ENCODE results near the gene INHBA. TPM values are rescaled to one million over a fixed set of nuclear protein-coding genes. Genes with fewer than 3 reads are reported as not detected.

Gene INHBA
- total and polyA plus RNA-seq, 7 experiments from 2014 or later: 0.16 to 0.34 (median 0.29) TPM; not detected in 4

GRCh38 chr7:41693150-41693997, 9.5 kb downstream of the INHBA start:
- H3K9me3 Mint-ChIP-seq: peaks cover 0 to 6% (median 0%) of the 10 kb centered on the region in 11 donors
- ChIA-PET POLR2A (no interaction called here), CTCF (no interaction called here)
- ATAC-seq: no peak
- H3K27me3 ChIP-seq (ENCODE audit: control insufficient read depth in 2 of 2, insufficient read depth in 2 of 2, low read length in 2 of 2): no peaks in the 10 kb centered on the region
- H3K4me3 ChIP-seq (ENCODE audit: low read length): no peak overlapping the region
- no peaks in the 10 kb centered on the region for H3K36me3 ChIP-seq (ENCODE audit: control insufficient read depth in 2 of 3, insufficient read depth in 3 of 3, low read length in 3 of 3)
- H3K27me3 Mint-ChIP-seq: peaks cover 21 to 52% (median 38%) of the 10 kb centered on the region in 5 donors
- H3K4me1 ChIP-seq (ENCODE audit: control insufficient read depth in 2 of 2, insufficient read depth in 2 of 2, low read length in 2 of 2): no peaks in the 10 kb centered on the region
- H3K27ac Mint-ChIP-seq: no peak overlapping the region
- no peak overlapping the region for H3K27ac ChIP-seq (ENCODE audit: low read depth, low read length)
- H3K4me1 Mint-ChIP-seq: no peaks in the 10 kb centered on the region
- intact Hi-C loops (cut with micrococcal nuclease): no loop called here
- DNase-seq: no peak
- H3K4me3 Mint-ChIP-seq: no peak overlapping the region
- H3K36me3 Mint-ChIP-seq: no peaks in the 10 kb centered on the region
- H3K9me3 ChIP-seq (ENCODE audit: control insufficient read depth in 2 of 3, low read length in 3 of 3): no peaks in the 10 kb centered on the region

- no peak for DNase-seq
- intact Hi-C loops (cut with micrococcal nuclease): no loop called here
- Histone ChIP-seq H3K4me3 (ENCODE audit: low read length) (no peak overlapping the region), H3K27me3 (ENCODE audit: control insufficient read depth in 2 of 2, insufficient read depth in 2 of 2, low read length in 2 of 2) (no peaks in the 10 kb centered on the region), H3K4me1 (ENCODE audit: control insufficient read depth in 2 of 2, insufficient read depth in 2 of 2, low read length in 2 of 2) (no peaks in the 10 kb centered on the region), H3K9me3 (ENCODE audit: control insufficient read depth in 2 of 3, low read length in 3 of 3) (no peaks in the 10 kb centered on the region), H3K27ac (ENCODE audit: low read depth, low read length) (no peak overlapping the region), H3K36me3 (ENCODE audit: control insufficient read depth in 2 of 3, insufficient read depth in 3 of 3, low read length in 3 of 3) (no peaks in the 10 kb centered on the region)
- peaks cover 0 to 6% (median 0%) of the 10 kb centered on the region in 11 donors for H3K9me3 Mint-ChIP-seq
- H3K36me3 Mint-ChIP-seq: no peaks in the 10 kb centered on the region
- H3K4me1 Mint-ChIP-seq: no peaks in the 10 kb centered on the region
- no peak overlapping the region for H3K27ac Mint-ChIP-seq
- no peak for ATAC-seq
- H3K27me3 Mint-ChIP-seq: peaks cover 12 to 43% (median 27%) of the 10 kb centered on the region in 5 donors
- no peak overlapping the region for H3K4me3 Mint-ChIP-seq
- ChIA-PET CTCF (no interaction called here), POLR2A (no interaction called here)
Observed at GRCh38 chr7:41692251-41692650, 10.6 kb downstream of the INHBA start.

GRCh38 chr7:41691286-41692190, 11.4 kb downstream of the INHBA start:
- Mint-ChIP-seq H3K27me3 (peaks cover 11 to 38% (median 22%) of the 10 kb centered on the region in 5 donors), H3K4me3 (no peak overlapping the region), H3K4me1 (no peaks in the 10 kb centered on the region), H3K27ac (no peak overlapping the region), H3K36me3 (no peaks in the 10 kb centered on the region), H3K9me3 (peaks cover 0 to 6% (median 0%) of the 10 kb centered on the region in 11 donors)
- Histone ChIP-seq H3K27me3 (ENCODE audit: control insufficient read depth in 2 of 2, insufficient read depth in 2 of 2, low read length in 2 of 2) (no peaks in the 10 kb centered on the region), H3K9me3 (ENCODE audit: control insufficient read depth in 2 of 3, low read length in 3 of 3) (no peaks in the 10 kb centered on the region), H3K4me1 (ENCODE audit: control insufficient read depth in 2 of 2, insufficient read depth in 2 of 2, low read length in 2 of 2) (no peaks in the 10 kb centered on the region), H3K36me3 (ENCODE audit: control insufficient read depth in 2 of 3, insufficient read depth in 3 of 3, low read length in 3 of 3) (no peaks in the 10 kb centered on the region), H3K4me3 (ENCODE audit: low read length) (no peak overlapping the region), H3K27ac (ENCODE audit: low read depth, low read length) (no peak overlapping the region)
- DNase-seq (no peak), ATAC-seq (no peak)
- ChIA-PET POLR2A (no interaction called here), CTCF (no interaction called here)
- intact Hi-C loops (cut with micrococcal nuclease): no loop called here

- Mint-ChIP-seq H3K4me1 (no peaks in the 10 kb centered on the region), H3K27me3 (peaks cover 3 to 24% (median 8%) of the 10 kb centered on the region in 5 donors), H3K9me3 (peaks cover 0 to 3% (median 0%) of the 10 kb centered on the region in 11 donors), H3K36me3 (no peaks in the 10 kb centered on the region), H3K4me3 (no peak overlapping the region), H3K27ac (no peak overlapping the region)
- Histone ChIP-seq H3K27me3 (ENCODE audit: control insufficient read depth in 2 of 2, insufficient read depth in 2 of 2, low read length in 2 of 2) (no peaks in the 10 kb centered on the region), H3K4me1 (ENCODE audit: control insufficient read depth in 2 of 2, insufficient read depth in 2 of 2, low read length in 2 of 2) (no peaks in the 10 kb centered on the region), H3K4me3 (ENCODE audit: low read length) (no peak overlapping the region), H3K9me3 (ENCODE audit: control insufficient read depth in 2 of 3, low read length in 3 of 3) (no peaks in the 10 kb centered on the region), H3K36me3 (ENCODE audit: control insufficient read depth in 2 of 3, insufficient read depth in 3 of 3, low read length in 3 of 3) (no peaks in the 10 kb centered on the region), H3K27ac (ENCODE audit: low read depth, low read length) (no peak overlapping the region)
- ChIA-PET CTCF (no interaction called here), POLR2A (no interaction called here)
- intact Hi-C loops (cut with micrococcal nuclease): no loop called here
- DNase-seq (no peak), ATAC-seq (no peak)
Observed at GRCh38 chr7:41689815-41690214, 13.1 kb downstream of the INHBA start.

- H3K36me3 ChIP-seq (ENCODE audit: control insufficient read depth in 2 of 3, insufficient read depth in 3 of 3, low read length in 3 of 3): no peaks in the 10 kb centered on the region
- ATAC-seq (no peak), DNase-seq (no peak)
- no peaks in the 10 kb centered on the region for H3K36me3 Mint-ChIP-seq
- H3K9me3 ChIP-seq (ENCODE audit: control insufficient read depth in 2 of 3, low read length in 3 of 3): no peaks in the 10 kb centered on the region
- intact Hi-C loops (cut with micrococcal nuclease): no loop called here
- ChIA-PET CTCF (no interaction called here), POLR2A (no interaction called here)
- H3K4me1 Mint-ChIP-seq: no peaks in the 10 kb centered on the region
- peaks cover 0 to 3% (median 0%) of the 10 kb centered on the region in 11 donors for H3K9me3 Mint-ChIP-seq
- no peak overlapping the region for H3K4me3 Mint-ChIP-seq
- no peak overlapping the region for H3K27ac Mint-ChIP-seq
- H3K27me3 ChIP-seq (ENCODE audit: control insufficient read depth in 2 of 2, insufficient read depth in 2 of 2, low read length in 2 of 2): no peaks in the 10 kb centered on the region
- H3K4me1 ChIP-seq (ENCODE audit: control insufficient read depth in 2 of 2, insufficient read depth in 2 of 2, low read length in 2 of 2): no peaks in the 10 kb centered on the region
- H3K27me3 Mint-ChIP-seq: peaks cover 0 to 23% (median 4%) of the 10 kb centered on the region in 5 donors
- H3K27ac ChIP-seq (ENCODE audit: low read depth, low read length): no peak overlapping the region
- no peak overlapping the region for H3K4me3 ChIP-seq (ENCODE audit: low read length)
Observed at GRCh38 chr7:41688906-41689305, 14.0 kb downstream of the INHBA start.

GRCh38 chr7:41688012-41688625, 14.8 kb downstream of the INHBA start:
- Mint-ChIP-seq H3K27ac (no peak overlapping the region), H3K36me3 (no peaks in the 10 kb centered on the region), H3K4me1 (no peaks in the 10 kb centered on the region), H3K27me3 (peaks cover 0 to 23% (median 4%) of the 10 kb centered on the region in 5 donors), H3K9me3 (peaks cover 0 to 3% (median 0%) of the 10 kb centered on the region in 11 donors), H3K4me3 (no peak overlapping the region)
- CTCF ChIA-PET: no interaction called here
- ATAC-seq (no peak), DNase-seq (no peak)
- intact Hi-C loops (cut with micrococcal nuclease): no loop called here
- Histone ChIP-seq H3K4me1 (ENCODE audit: control insufficient read depth in 2 of 2, insufficient read depth in 2 of 2, low read length in 2 of 2) (no peaks in the 10 kb centered on the region), H3K4me3 (ENCODE audit: low read length) (no peak overlapping the region), H3K9me3 (ENCODE audit: control insufficient read depth in 2 of 3, low read length in 3 of 3) (no peaks in the 10 kb centered on the region), H3K27ac (ENCODE audit: low read depth, low read length) (no peak overlapping the region), H3K27me3 (ENCODE audit: control insufficient read depth in 2 of 2, insufficient read depth in 2 of 2, low read length in 2 of 2) (no peaks in the 10 kb centered on the region), H3K36me3 (ENCODE audit: control insufficient read depth in 2 of 3, insufficient read depth in 3 of 3, low read length in 3 of 3) (no peaks in the 10 kb centered on the region)
- POLR2A ChIA-PET: no interaction called here

All from naive thymus-derived CD4-positive, alpha-beta T cell (primary cell).